ENCODE data around the gene OR5AK2.

OR5AK2 gene

GRCh38 chr11:56968524-56968923 is 20.2 kb upstream of the OR5AK2 start:
- no peaks in the 10 kb centered on the region for H3K27me3 Mint-ChIP-seq (ENCODE audit: low read depth)
- H3K4me3 Mint-ChIP-seq = no peak overlapping the region
- TF ChIP-seq CTCF (IDR thresholded peaks at IDR 0.05; ENCODE audit: unreplicated experiment in 3 of 3) = no peak
- H3K9me3 Mint-ChIP-seq = peaks cover 14% of the 10 kb centered on the region
- no peaks in the 10 kb centered on the region for H3K36me3 Mint-ChIP-seq (ENCODE audit: low read depth)
- H3K4me1 Mint-ChIP-seq = no peaks in the 10 kb centered on the region
- H3K27ac Mint-ChIP-seq = no peak overlapping the region

GRCh38 chr11:56977314-56977713 is 11.4 kb upstream of the OR5AK2 start:
- Mint-ChIP-seq H3K27ac (no peak overlapping the region), H3K4me1 (no peaks in the 10 kb centered on the region), H3K27me3 (ENCODE audit: low read depth) (peaks cover 9% of the 10 kb centered on the region), H3K9me3 (no peaks in the 10 kb centered on the region), H3K36me3 (ENCODE audit: low read depth) (no peaks in the 10 kb centered on the region), H3K4me3 (no peak overlapping the region)
- no peak for TF ChIP-seq CTCF (IDR thresholded peaks at IDR 0.05; ENCODE audit: unreplicated experiment in 3 of 3)

GRCh38 chr11:56990702-56991101 is 2.0 kb downstream of the OR5AK2 start:
- no peaks in the 10 kb centered on the region for H3K4me1 Mint-ChIP-seq
- H3K4me3 Mint-ChIP-seq = no peak overlapping the region
- TF ChIP-seq CTCF (IDR thresholded peaks at IDR 0.05; ENCODE audit: unreplicated experiment in 3 of 3) = no peak
- no peaks in the 10 kb centered on the region for H3K27me3 Mint-ChIP-seq (ENCODE audit: low read depth)
- no peak overlapping the region for H3K27ac Mint-ChIP-seq
- H3K36me3 Mint-ChIP-seq (ENCODE audit: low read depth) = no peaks in the 10 kb centered on the region
- H3K9me3 Mint-ChIP-seq = peaks cover 22% of the 10 kb centered on the region

- TF ChIP-seq CTCF (IDR thresholded peaks at IDR 0.05; ENCODE audit: unreplicated experiment in 3 of 3) = no peak
- no peaks in the 10 kb centered on the region for H3K4me1 Mint-ChIP-seq
- peaks cover 34% of the 10 kb centered on the region for H3K9me3 Mint-ChIP-seq
- H3K4me3 Mint-ChIP-seq = no peak overlapping the region
- H3K27me3 Mint-ChIP-seq (ENCODE audit: low read depth) = no peaks in the 10 kb centered on the region
- no peak overlapping the region for H3K27ac Mint-ChIP-seq
- H3K36me3 Mint-ChIP-seq (ENCODE audit: low read depth) = no peaks in the 10 kb centered on the region
Observed at GRCh38 chr11:56994532-56994931, 5.8 kb downstream of the OR5AK2 start.

GRCh38 chr11:57001674-57002401 is 13.1 kb downstream of the OR5AK2 start:
- H3K36me3 Mint-ChIP-seq (ENCODE audit: low read depth) = no peaks in the 10 kb centered on the region

More at GRCh38 chr11:57001674-57002401, 13.1 kb downstream of the OR5AK2 start:
- Mint-ChIP-seq H3K4me3 (no peak overlapping the region), H3K4me1 (peaks cover 4% of the 10 kb centered on the region), H3K27me3 (ENCODE audit: low read depth) (no peaks in the 10 kb centered on the region), H3K27ac (no peak overlapping the region), H3K9me3 (peaks cover under 1% of the 10 kb centered on the region)
- TF ChIP-seq CTCF (IDR thresholded peaks at IDR 0.05; ENCODE audit: unreplicated experiment in 3 of 3) = no peak

Measured in nephron (organoid).